Sigmoid colon (tissue), 7 donors: Measurements from ENCODE around the gene HRH2. TPM values are rescaled to one million over a fixed set of nuclear protein-coding genes. Genes with fewer than 3 reads are reported as not detected.
A peak's percentile ranks its signal among the peaks of the same experiment; 100 is the strongest.

ENCODE experiments used
- DNase-seq: peaks from one replicate; pipeline ENCODE4 v3.0.0-alpha.2; 2019
- H3K27ac ChIP-seq, 4 donors: fragments of 200-600 bp; sonication (generic); one replicate each; pipeline ENCODE4 v1.5.1; 2016 to 2019; ENCODE audit warnings: mild to moderate bottlenecking in 1 of 4
- H3K27me3 ChIP-seq, 3 donors: fragments of 200-600 bp; sonication (generic); one replicate each; pipeline ENCODE4 v1.5.1; 2019; ENCODE audit warnings: mild to moderate bottlenecking in 1 of 3
- H3K36me3 ChIP-seq, 4 donors: fragments of 200-600 bp; sonication (generic); one replicate each; pipeline ENCODE4 v1.5.1; 2016 to 2019
- H3K4me1 ChIP-seq, 4 donors: fragments of 200-600 bp; sonication (generic); one replicate each; pipeline ENCODE4 v1.5.1; 2017 to 2019
- H3K4me3 ChIP-seq, 4 donors: fragments of 200-600 bp; sonication (generic); one replicate each; pipeline ENCODE4 v1.5.1; 2017 to 2019; ENCODE audit warnings: mild to moderate bottlenecking in 2 of 4, moderate library complexity in 1 of 4
- H3K9me3 ChIP-seq, 4 donors: fragments of 200-600 bp in 3 of 4; sonication (generic) in 3 of 4; one replicate each; pipeline versions ENCODE4 v1.5.1 to v1.6.1; 2013 to 2019
- CTCF ChIP-seq, 4 experiments: fragments of 450-650 bp in 3 of 4; fragments of 200-600 bp in 1 of 4; IDR thresholded peaks; one replicate each; pipeline ENCODE4 v1.5.1; 2016 to 2019; ENCODE audit warnings: antibody characterized with exemption in 4 of 4, mild to moderate bottlenecking in 3 of 4, moderate library complexity in 2 of 4
- EP300 ChIP-seq, 4 donors: sonication (generic); formaldehyde crosslinking; IDR thresholded peaks; one replicate each; pipeline ENCODE4 v1.6.1; 2017; ENCODE audit warnings: antibody characterized with exemption in 4 of 4
- POLR2A ChIP-seq, 2 donors: fragments of 450-650 bp; IDR thresholded peaks; one replicate each; pipeline ENCODE4 v1.6.1; 2016; ENCODE audit warnings: antibody characterized with exemption in 2 of 2, mild to moderate bottlenecking in 2 of 2, moderate library complexity in 2 of 2
- POLR2AphosphoS5 ChIP-seq, 4 donors: sonication (generic); formaldehyde crosslinking; IDR thresholded peaks; one replicate each; pipeline ENCODE4 v1.6.1; 2017; ENCODE audit warnings: antibody characterized with exemption in 4 of 4
- WGBS, 2 donors: extraction: QIAGEN DNeasy Blood & Tissue Kit; methylation state at CpG; one replicate each; pipeline ENCODE4 v1.1.7; 2013; 5-methylcytosine and 5-hydroxymethylcytosine counted together
- intact Hi-C: fragments of 100-400 bp; cut with DNase I; formaldehyde crosslinking; loops from one replicate; pipeline ENCODE4 v1.15.1; 2023
- polyA plus RNA-seq, 3 donors: library from polyadenylated mRNA; stranded (reverse); fragments of 200-250 nt; gene quantifications; one replicate each; pipeline ENCODE4 v1.2.3, GENCODE V29; 2013
- total RNA-seq, 4 donors: library from RNA; depleted of rRNA; stranded (reverse); fragments of >200 nt; gene quantifications; one replicate each; pipeline ENCODE4 v1.1.0, GENCODE V29; 2016
- donor health status: healthy with polysubstance abuse.
- donor health status: Bipolar disorder and iron deficiency.
- donor health status: healthy.

The HRH2 gene
- total and polyA plus RNA-seq, 7 donors: under 0.01 to 3.8 (median 1.5) TPM

- TF ChIP-seq CTCF (IDR thresholded peaks at IDR 0.05) (no peak), POLR2A (IDR thresholded peaks at IDR 0.05) (no peak), EP300 (IDR thresholded peaks at IDR 0.05) (no peak), POLR2AphosphoS5 (IDR thresholded peaks at IDR 0.05) (no peak)
- no peak overlapping the region for H3K27ac ChIP-seq
- peaks cover 0 to 10% (median 0%) of the 10 kb centered on the region in 4 donors for H3K4me1 ChIP-seq
- WGBS, 2 donors: 77 to 85% methylated on average over 14 of the region's 14 CpGs
- intact Hi-C loops: no loop called here
- H3K4me3 ChIP-seq: no peak overlapping the region
- no peaks in the 10 kb centered on the region for H3K9me3 ChIP-seq
- H3K36me3 ChIP-seq: no peaks in the 10 kb centered on the region
- H3K27me3 ChIP-seq: peaks cover 0 to 4% (median 0%) of the 10 kb centered on the region in 3 donors
- no peak for DNase-seq
Measured at GRCh38 chr5:175696855-175697198, 39.0 kb downstream of the HRH2 start.

- intact Hi-C loops: no loop called here
- DNase-seq: peak; percentile 20
- WGBS, 2 donors: 67 to 84% methylated on average over 7 of the region's 7 CpGs
- Histone ChIP-seq H3K27me3 (peaks cover 0 to 4% (median 0%) of the 10 kb centered on the region in 3 donors), H3K4me3 (no peak overlapping the region), H3K4me1 (peaks cover 0 to 2% (median 0%) of the 10 kb centered on the region in 4 donors), H3K9me3 (no peaks in the 10 kb centered on the region), H3K27ac (no peak overlapping the region), H3K36me3 (no peaks in the 10 kb centered on the region)
- TF ChIP-seq POLR2AphosphoS5 (IDR thresholded peaks at IDR 0.05): no peak
- TF ChIP-seq CTCF (IDR thresholded peaks at IDR 0.05): no peak
- no peak for TF ChIP-seq EP300 (IDR thresholded peaks at IDR 0.05)
- no peak for TF ChIP-seq POLR2A (IDR thresholded peaks at IDR 0.05)
Measured at GRCh38 chr5:175697846-175698245, 40.0 kb downstream of the HRH2 start.

DNA sequence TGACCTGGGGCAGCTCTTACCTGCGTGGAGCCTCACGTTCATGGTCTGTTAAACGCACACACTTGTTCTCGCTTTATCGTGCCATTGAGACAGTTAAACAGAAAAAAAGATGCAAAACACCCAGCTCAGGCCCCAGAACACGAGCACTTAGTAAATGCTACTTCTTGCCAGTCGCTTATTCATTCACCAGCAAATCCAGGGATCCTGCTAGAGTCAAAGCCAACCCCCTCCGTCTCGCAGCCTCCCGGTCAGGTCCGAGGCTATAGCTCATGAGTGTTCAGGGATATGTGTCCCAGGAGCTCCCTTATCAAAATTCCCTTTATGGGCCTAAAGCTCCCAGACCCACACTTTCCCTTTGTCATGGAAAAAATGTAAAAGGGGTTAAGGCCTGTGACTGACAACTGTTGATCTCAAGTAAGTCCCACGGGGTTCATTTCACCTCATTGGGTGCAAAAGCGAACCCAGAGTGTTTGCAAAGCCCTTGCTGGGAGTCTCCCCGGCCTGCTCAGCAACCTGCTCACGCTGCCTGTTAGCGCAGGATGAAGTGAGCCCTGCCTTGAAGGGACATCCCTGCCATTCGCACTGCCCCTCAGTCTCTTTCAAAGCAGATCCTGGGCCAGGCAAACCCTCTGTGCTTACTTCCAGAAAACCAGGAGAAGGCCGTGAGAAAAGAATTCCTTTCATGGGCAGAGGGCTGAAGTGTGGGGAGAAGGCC, 40.7 kb downstream of the HRH2 start:
- DNase-seq: peak; percentile 57
- peaks cover 0 to 4% (median 0%) of the 10 kb centered on the region in 3 donors for H3K27me3 ChIP-seq
- no peaks in the 10 kb centered on the region for H3K4me1 ChIP-seq
- H3K4me3 ChIP-seq: no peak overlapping the region
- TF ChIP-seq POLR2A (IDR thresholded peaks at IDR 0.05): no peak
- no peak for TF ChIP-seq POLR2AphosphoS5 (IDR thresholded peaks at IDR 0.05)
- TF ChIP-seq CTCF (IDR thresholded peaks at IDR 0.05): no peak
- no peak for TF ChIP-seq EP300 (IDR thresholded peaks at IDR 0.05)
- no peaks in the 10 kb centered on the region for H3K36me3 ChIP-seq
- intact Hi-C loops: no loop called here
- H3K9me3 ChIP-seq: no peaks in the 10 kb centered on the region
- WGBS, 2 donors: 81 to 82% methylated on average over 18 of the region's 18 CpGs
- H3K27ac ChIP-seq: no peak overlapping the region

- WGBS, 2 donors: 60 to 85% methylated on average over 5 of the region's 5 CpGs
- Histone ChIP-seq H3K36me3 (no peaks in the 10 kb centered on the region), H3K27ac (no peak overlapping the region), H3K4me3 (no peak overlapping the region), H3K9me3 (peaks cover 0 to 3% (median 0%) of the 10 kb centered on the region in 4 donors), H3K27me3 (peaks cover 0 to 4% (median 0%) of the 10 kb centered on the region in 3 donors), H3K4me1 (no peaks in the 10 kb centered on the region)
- intact Hi-C loops: no loop called here
- peak in 1 of 4 experiments; percentile 26 for TF ChIP-seq CTCF (IDR thresholded peaks at IDR 0.05)
- no peak for TF ChIP-seq POLR2AphosphoS5 (IDR thresholded peaks at IDR 0.05)
- no peak for TF ChIP-seq EP300 (IDR thresholded peaks at IDR 0.05)
- no peak for DNase-seq
Measured at GRCh38 chr5:175700991-175701390, 43.1 kb downstream of the HRH2 start.
